GM12878 (cell line): Measurements from ENCODE around the gene NFAT5. TPM values are rescaled to one million over a fixed set of nuclear protein-coding genes. Genes with fewer than 3 reads are reported as not detected.

ENCODE experiments used
- ATAC-seq: fragments of 200-7000 bp; cut with Tn5 transposase; 3 replicates; pipeline ENCODE4 v1.9.1; 2020; ENCODE audit warnings: mild to moderate bottlenecking, moderate library complexity
- BruUV-seq: library from RNA; stranded (reverse); fragments of 400-500 nt; replicated peaks from 2 replicates; lab custom pipeline; 2021; lab: Mats Ljungman, UMichigan
- CTCF ChIA-PET: fragments of 300-600 bp; sonication (Branson Sonifier 250); formaldehyde crosslinking; extraction: SDS; loops from one replicate; lab custom pipeline; 2021; ENCODE audit warnings: inconsistent platforms; lab: Yijun Ruan, JAX
- POLR2A ChIA-PET: fragments of 350-600 bp; formaldehyde crosslinking; extraction: SDS; loops from one replicate; lab custom pipeline; 2021; ENCODE audit warnings: inconsistent platforms; lab: Charles Lee
- RAD21 ChIA-PET: fragments of 300-600 bp; sonication (Branson Sonifier 250); formaldehyde crosslinking; loops from one replicate; lab custom pipeline; 2023; ENCODE audit warnings: antibody characterized with exemption; ENCODE audit not compliant: unreplicated experiment; lab: Charles Lee
- SMC1A ChIA-PET: fragments of 300-600 bp; sonication (Branson Sonifier 250); formaldehyde crosslinking; loops from one replicate; lab custom pipeline; 2023; ENCODE audit not compliant: unreplicated experiment, uncharacterized antibody; lab: Charles Lee
- DNase-seq: peaks from one replicate; pipeline ENCODE4 v3.0.0-alpha.2; 2011; ENCODE audit warnings: low read depth, low spot score
- FAIRE-seq: peaks from 3 replicates; lab custom pipeline; 2011; peaks lifted over from hg19 to GRCh38; lab: Jason Lieb, UNC
- H2AFZ ChIP-seq: 2 replicates; pipeline ENCODE4 v1.6.0; 2011; ENCODE audit warnings: low read depth, low read length, control low read depth; ENCODE audit not compliant: control insufficient read depth
- H3K27ac ChIP-seq: 2 replicates; pipeline ENCODE4 v1.5.1; 2011; ENCODE audit warnings: control low read depth; ENCODE audit not compliant: control insufficient read depth, insufficient read depth
- H3K27me3 ChIP-seq, 2 experiments: replicated peaks in 1 of 2; 2 replicates each; pipeline versions ENCODE4 v1.6.0 to v1.6.1; 2011; ENCODE audit warnings: low read length in 1 of 2; ENCODE audit not compliant: control insufficient read depth in 2 of 2, insufficient read depth in 2 of 2
- H3K36me3 ChIP-seq, 2 experiments: 2 replicates each; pipeline ENCODE4 v1.5.1; 2011; ENCODE audit warnings: low read length in 1 of 2; ENCODE audit not compliant: control insufficient read depth in 2 of 2, insufficient read depth in 2 of 2
- H3K4me1 ChIP-seq: 2 replicates; pipeline ENCODE4 v1.6.1; 2011; ENCODE audit warnings: mild to moderate bottlenecking, low read length, moderate library complexity, mixed read lengths; ENCODE audit not compliant: control insufficient read depth, insufficient read depth
- H3K4me2 ChIP-seq: 2 replicates; pipeline ENCODE4 v1.6.0; 2011; ENCODE audit warnings: control low read depth; ENCODE audit not compliant: control insufficient read depth, insufficient read depth
- H3K4me3 ChIP-seq: fragments of 200-600 bp; sonication (generic); 2 replicates; pipeline ENCODE4 v1.5.1; 2016
- H3K79me2 ChIP-seq: 2 replicates; pipeline ENCODE4 v1.6.0; 2011; ENCODE audit warnings: low read length; ENCODE audit not compliant: control insufficient read depth, insufficient read depth
- H3K9ac ChIP-seq: 2 replicates; pipeline ENCODE4 v1.8.0; 2011; ENCODE audit warnings: low read length, control low read depth, mixed read lengths; ENCODE audit not compliant: control insufficient read depth, insufficient read depth
- H3K9me3 ChIP-seq: replicated peaks from 3 replicates; pipeline ENCODE4 v1.5.1; 2011; ENCODE audit warnings: mild to moderate bottlenecking, low read length; ENCODE audit not compliant: control insufficient read depth, insufficient read depth
- H4K20me1 ChIP-seq: 2 replicates; pipeline ENCODE4 v1.6.0; 2011; ENCODE audit not compliant: control insufficient read depth, insufficient read depth
- ASH2L ChIP-seq: fragments of 300-600, 200-600 bp; sonication (generic); IDR thresholded peaks from 2 replicates; pipeline ENCODE4 v1.6.1; 2017; ENCODE audit warnings: low read depth, mild to moderate bottlenecking, borderline replicate concordance
- CBX5 ChIP-seq: sonication (generic); IDR thresholded peaks from 2 replicates; pipeline ENCODE4 v1.6.1; 2016; ENCODE audit warnings: low read depth, moderate library complexity, mild to moderate bottlenecking, inconsistent platforms
- CREB1 ChIP-seq: IDR thresholded peaks from 2 replicates; pipeline ENCODE4 v1.6.1; 2012; ENCODE audit warnings: low read depth, mild to moderate bottlenecking, inconsistent platforms
- DPF2 ChIP-seq: fragments of 450-650 bp; IDR thresholded peaks from 2 replicates; pipeline ENCODE4 v1.6.1; 2017; ENCODE audit warnings: mild to moderate bottlenecking
- GATAD2B ChIP-seq: fragments of 450-650 bp; conservative IDR thresholded peaks from 2 replicates; pipeline ENCODE4 v1.6.1; 2017; ENCODE audit warnings: low read depth, mild to moderate bottlenecking, moderate library complexity
- HDAC6 ChIP-seq: fragments of 200-600 bp; sonication (generic); IDR thresholded peaks from one replicate; pipeline ENCODE4 v1.8.0; 2017; ENCODE audit warnings: antibody characterized with exemption; ENCODE audit not compliant: unreplicated experiment
- HDGF ChIP-seq: fragments of 450-650 bp; IDR thresholded peaks from 2 replicates; pipeline ENCODE4 v1.6.1; 2016; ENCODE audit warnings: antibody characterized with exemption
- KAT2A ChIP-seq: conservative IDR thresholded peaks from 2 replicates; pipeline ENCODE4 v1.6.1; 2011; ENCODE audit warnings: low read depth, low read length; ENCODE audit not compliant: control insufficient read depth
- MYB ChIP-seq: fragments of 150-350 bp; IDR thresholded peaks from 2 replicates; pipeline ENCODE4 v1.6.1; 2014; ENCODE audit warnings: mild to moderate bottlenecking, low read depth, low read length, borderline replicate concordance
- POLR2AphosphoS5 ChIP-seq: IDR thresholded peaks from 2 replicates; pipeline ENCODE4 v1.6.1; 2011; ENCODE audit warnings: mild to moderate bottlenecking, low read length, inconsistent platforms
- SMAD5 ChIP-seq: IDR thresholded peaks from 2 replicates; pipeline ENCODE4 v1.6.1; 2016; ENCODE audit warnings: antibody characterized with exemption, low read depth
- STAT3 ChIP-seq: IDR thresholded peaks from 2 replicates; pipeline ENCODE4 v1.6.1; 2011; ENCODE audit warnings: low read depth, low read length, improper control_type of control experiment
- WRNIP1 ChIP-seq: IDR thresholded peaks from 2 replicates; pipeline ENCODE4 v1.6.1; 2011; ENCODE audit warnings: low read depth, low read length, improper control_type of control experiment, borderline replicate concordance
- ZNF207 ChIP-seq: fragments of 450-650 bp; IDR thresholded peaks from 2 replicates; pipeline ENCODE4 v1.6.1; 2014; ENCODE audit warnings: antibody characterized with exemption, mild to moderate bottlenecking, borderline replicate concordance
- WGBS: methylation state at CpG from one replicate; pipeline ENCODE4 v1.1.6; 2016; ENCODE audit warnings: low lambda C conversion rate; ENCODE audit not compliant: insufficient replicate concordance, insufficient coverage; ENCODE audit errors: missing lambda C conversion rate; 5-methylcytosine and 5-hydroxymethylcytosine counted together
- in situ Hi-C: fragments of 300-500 bp; cut with MboI; formaldehyde crosslinking; loops from 9 replicates; pipeline ENCODE4 v1.14.3; 2018; ENCODE audit warnings: mixed read lengths
- intact Hi-C: fragments of 100-400 bp; cut with micrococcal nuclease; formaldehyde crosslinking; loops from one replicate; pipeline ENCODE4 v1.14.2; 2022; ENCODE audit not compliant: unreplicated experiment
- polyA plus RNA-seq, 11 experiments: library from polyadenylated mRNA; depleted of rRNA in 4 of 11; unstranded in 6 of 11; stranded (reverse) in 5 of 11; fragments of >200 nt; fragmentation: Nextera tagmentation in 4 of 11; fragmentation: Illumina TruSeq in 1 of 11; extraction: Ambion mirVana in 4 of 11; extraction: Trizol in 1 of 11; gene quantifications; 1 replicate in 1 of 11; 2 replicates in 10 of 11; pipeline versions ENCODE4 v1.2.1 to v1.2.3, GENCODE V29; 2011 to 2016; ENCODE audit warnings: inconsistent platforms in 2 of 11, missing spikeins in 2 of 11, low read depth in 1 of 11
- total RNA-seq, 4 experiments: library from RNA; depleted of rRNA in 3 of 4; stranded (reverse); fragments of >200 nt in 3 of 4; fragmentation: Illumina TruSeq in 1 of 4; extraction: Trizol in 1 of 4; gene quantifications; 2 replicates each; pipeline versions ENCODE4 v1.2.1 to v1.2.3, GENCODE V29; 2013 to 2021
- TF ChIP-seq, protein P1 (sequence below): fragments of 450-650 bp; IDR thresholded peaks from 2 replicates; pipeline ENCODE4 v1.6.1; 2014; ENCODE audit warnings: mild to moderate bottlenecking
- TF ChIP-seq, protein P2 (sequence below): fragments of 450-650 bp; IDR thresholded peaks from 2 replicates; pipeline ENCODE4 v1.6.1; 2017; ENCODE audit warnings: borderline replicate concordance
- TF ChIP-seq, protein P3 (sequence below): IDR thresholded peaks from 2 replicates; pipeline ENCODE4 v1.6.1; 2011; ENCODE audit warnings: low read depth, mild to moderate bottlenecking, low read length, moderate library complexity, borderline replicate concordance; ENCODE audit errors: extremely low read depth
- TF ChIP-seq, protein P4 (sequence below): fragments of 450-650 bp; IDR thresholded peaks from 2 replicates; pipeline ENCODE4 v1.6.1; 2018; ENCODE audit warnings: borderline replicate concordance, mild to moderate bottlenecking; ENCODE audit not compliant: partially characterized antibody

NFAT5 gene
- total and polyA plus RNA-seq, 10 of the 15 experiments (the other 5 are each of a cell fraction or from before 2014, with no cell fraction given) = 0.58 to 31.5 (median 12.7) TPM

DNA sequence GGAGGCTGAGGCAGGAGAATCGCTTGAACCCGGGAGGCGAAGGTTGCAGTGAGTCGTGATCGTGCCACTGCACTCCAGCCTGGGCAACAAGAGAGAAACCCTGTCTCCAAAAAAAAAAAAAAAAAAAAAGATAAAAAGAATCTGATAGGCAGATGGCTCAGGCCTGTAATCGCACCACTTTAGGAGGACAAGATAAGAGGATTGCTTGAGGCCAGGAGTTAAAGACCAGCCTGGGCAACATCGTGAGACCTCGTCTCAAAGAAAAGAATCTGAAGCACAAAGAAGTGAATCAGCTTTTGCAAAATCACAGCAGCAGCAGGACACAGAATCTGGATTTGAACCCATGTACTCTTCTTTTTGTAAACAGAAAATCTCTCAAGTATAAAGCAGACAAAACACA lies 181.3 kb downstream of the NFAT5 start:
- DNase-seq = no peak
- in situ Hi-C loops = no loop called here
- H3K27ac ChIP-seq = no peak overlapping the region
- POLR2A ChIA-PET = interaction anchor here (0.7 kb wide), 2 partner anchors 43 to 239 kb away, joined by 3 to 8 read pairs; no protein-coding TSS in a partner anchor
- 96% methylated on average over 6 of the region's 8 CpGs for WGBS
- FAIRE-seq = no peak
- no peak for ATAC-seq
- H3K4me2 ChIP-seq = no peak overlapping the region
- intact Hi-C loops = no loop called here
- H3K4me1 ChIP-seq = no peaks in the 10 kb centered on the region
- CTCF ChIA-PET = interaction anchor here (2.7 kb wide), 1 partner anchor 352 kb away, joined by 6 read pairs; no protein-coding TSS in a partner anchor
- no peak overlapping the region for H2AFZ ChIP-seq
- H3K4me3 ChIP-seq = no peak overlapping the region
- no peaks in the 10 kb centered on the region for H3K9me3 ChIP-seq
- RAD21 ChIA-PET = no interaction called here
- no peak overlapping the region for H3K9ac ChIP-seq
- BruUV-seq = no TSS peak
- peaks cover 29 to 57% of the 10 kb centered on the region in 2 experiments for H3K36me3 ChIP-seq
- no peaks in the 10 kb centered on the region for H4K20me1 ChIP-seq
- peaks cover 16% of the 10 kb centered on the region for H3K79me2 ChIP-seq
- H3K27me3 ChIP-seq = no peaks in the 10 kb centered on the region
- SMC1A ChIA-PET = no interaction called here
- TF ChIP-seq KAT2A = no peak
- TF ChIP-seq MYB = no peak
- TF ChIP-seq, protein P1, sequence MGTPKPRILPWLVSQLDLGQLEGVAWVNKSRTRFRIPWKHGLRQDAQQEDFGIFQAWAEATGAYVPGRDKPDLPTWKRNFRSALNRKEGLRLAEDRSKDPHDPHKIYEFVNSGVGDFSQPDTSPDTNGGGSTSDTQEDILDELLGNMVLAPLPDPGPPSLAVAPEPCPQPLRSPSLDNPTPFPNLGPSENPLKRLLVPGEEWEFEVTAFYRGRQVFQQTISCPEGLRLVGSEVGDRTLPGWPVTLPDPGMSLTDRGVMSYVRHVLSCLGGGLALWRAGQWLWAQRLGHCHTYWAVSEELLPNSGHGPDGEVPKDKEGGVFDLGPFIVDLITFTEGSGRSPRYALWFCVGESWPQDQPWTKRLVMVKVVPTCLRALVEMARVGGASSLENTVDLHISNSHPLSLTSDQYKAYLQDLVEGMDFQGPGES = no peak
- no peak for TF ChIP-seq CBX5
- no peak for TF ChIP-seq WRNIP1
- no peak for TF ChIP-seq STAT3
- TF ChIP-seq CREB1 = no peak
- no peak for TF ChIP-seq HDGF
- TF ChIP-seq ASH2L = no peak
- TF ChIP-seq SMAD5 = no peak
- no peak for TF ChIP-seq POLR2AphosphoS5
- TF ChIP-seq GATAD2B = no peak
- TF ChIP-seq DPF2 = no peak
- TF ChIP-seq, protein P2, sequence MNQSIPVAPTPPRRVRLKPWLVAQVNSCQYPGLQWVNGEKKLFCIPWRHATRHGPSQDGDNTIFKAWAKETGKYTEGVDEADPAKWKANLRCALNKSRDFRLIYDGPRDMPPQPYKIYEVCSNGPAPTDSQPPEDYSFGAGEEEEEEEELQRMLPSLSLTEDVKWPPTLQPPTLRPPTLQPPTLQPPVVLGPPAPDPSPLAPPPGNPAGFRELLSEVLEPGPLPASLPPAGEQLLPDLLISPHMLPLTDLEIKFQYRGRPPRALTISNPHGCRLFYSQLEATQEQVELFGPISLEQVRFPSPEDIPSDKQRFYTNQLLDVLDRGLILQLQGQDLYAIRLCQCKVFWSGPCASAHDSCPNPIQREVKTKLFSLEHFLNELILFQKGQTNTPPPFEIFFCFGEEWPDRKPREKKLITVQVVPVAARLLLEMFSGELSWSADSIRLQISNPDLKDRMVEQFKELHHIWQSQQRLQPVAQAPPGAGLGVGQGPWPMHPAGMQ = no peak
- no peak for TF ChIP-seq ZNF207
- TF ChIP-seq, protein P3, sequence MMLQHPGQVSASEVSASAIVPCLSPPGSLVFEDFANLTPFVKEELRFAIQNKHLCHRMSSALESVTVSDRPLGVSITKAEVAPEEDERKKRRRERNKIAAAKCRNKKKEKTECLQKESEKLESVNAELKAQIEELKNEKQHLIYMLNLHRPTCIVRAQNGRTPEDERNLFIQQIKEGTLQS = no peak
- no peak for TF ChIP-seq HDAC6
- TF ChIP-seq, protein P4, sequence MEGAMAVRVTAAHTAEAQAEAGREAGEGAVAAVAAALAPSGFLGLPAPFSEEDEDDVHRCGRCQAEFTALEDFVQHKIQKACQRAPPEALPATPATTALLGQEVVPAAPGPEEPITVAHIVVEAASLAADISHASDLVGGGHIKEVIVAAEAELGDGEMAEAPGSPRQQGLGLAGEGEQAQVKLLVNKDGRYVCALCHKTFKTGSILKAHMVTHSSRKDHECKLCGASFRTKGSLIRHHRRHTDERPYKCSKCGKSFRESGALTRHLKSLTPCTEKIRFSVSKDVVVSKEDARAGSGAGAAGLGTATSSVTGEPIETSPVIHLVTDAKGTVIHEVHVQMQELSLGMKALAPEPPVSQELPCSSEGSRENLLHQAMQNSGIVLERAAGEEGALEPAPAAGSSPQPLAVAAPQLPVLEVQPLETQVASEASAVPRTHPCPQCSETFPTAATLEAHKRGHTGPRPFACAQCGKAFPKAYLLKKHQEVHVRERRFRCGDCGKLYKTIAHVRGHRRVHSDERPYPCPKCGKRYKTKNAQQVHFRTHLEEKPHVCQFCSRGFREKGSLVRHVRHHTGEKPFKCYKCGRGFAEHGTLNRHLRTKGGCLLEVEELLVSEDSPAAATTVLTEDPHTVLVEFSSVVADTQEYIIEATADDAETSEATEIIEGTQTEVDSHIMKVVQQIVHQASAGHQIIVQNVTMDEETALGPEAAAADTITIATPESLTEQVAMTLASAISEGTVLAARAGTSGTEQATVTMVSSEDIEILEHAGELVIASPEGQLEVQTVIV = no peak
